PFSK-1 (cell line): Measurements from ENCODE around the gene FAT1.

ENCODE experiments used
- FOXP2 ChIP-seq: optimal IDR thresholded peaks from 2 replicates; pipeline ENCODE3; 2011; ENCODE audit warnings: borderline replicate concordance, control low read depth, inconsistent platforms; ENCODE audit not compliant: insufficient read depth; ENCODE audit errors: extremely low read length, extremely low read depth
- POLR2AphosphoS5 ChIP-seq: IDR thresholded peaks from 2 replicates; pipeline ENCODE4 v1.6.1; 2012; ENCODE audit warnings: low read depth, mild to moderate bottlenecking, control low read depth, low read length, moderate library complexity
- REST ChIP-seq, 2 experiments: IDR thresholded peaks; 2 replicates each; pipeline versions ENCODE4 v1.6.1 to v1.8.0; 2011 to 2012; ENCODE audit warnings: low read depth in 2 of 2, low read length in 2 of 2, control low read depth in 1 of 2, inconsistent platforms in 1 of 2, mild to moderate bottlenecking in 1 of 2, moderate library complexity in 1 of 2; ENCODE audit not compliant: insufficient read depth in 1 of 2
- SIN3A ChIP-seq: IDR thresholded peaks from 2 replicates; pipeline ENCODE4 v1.6.1; 2012; ENCODE audit warnings: mild to moderate bottlenecking, low read length, moderate library complexity, borderline replicate concordance; ENCODE audit not compliant: insufficient read depth
- TAF1 ChIP-seq: IDR thresholded peaks from 2 replicates; pipeline ENCODE4 v1.6.1; 2012; ENCODE audit warnings: low read length, control low read depth, borderline replicate concordance; ENCODE audit not compliant: insufficient read depth

Gene FAT1

GRCh38 chr4:186770481-186771175 lies 47.0 kb upstream of the FAT1 start:
- TF ChIP-seq SIN3A (no peak), TAF1 (no peak), POLR2AphosphoS5 (no peak), REST (IDR thresholded peaks at IDR 0.05; ENCODE audit: insufficient read depth in 1 of 2, low read depth in 2 of 2, low read length in 2 of 2) (no peak), FOXP2 (no peak)

GRCh38 chr4:186767794-186768193 lies 44.1 kb upstream of the FAT1 start:
- TF ChIP-seq REST (IDR thresholded peaks at IDR 0.05; ENCODE audit: insufficient read depth in 1 of 2, low read depth in 2 of 2, low read length in 2 of 2): no peak
- TF ChIP-seq TAF1: no peak
- TF ChIP-seq FOXP2: no peak
- TF ChIP-seq SIN3A: no peak
- TF ChIP-seq POLR2AphosphoS5: no peak

GRCh38 chr4:186765673-186766546 lies 42.3 kb upstream of the FAT1 start:
- TF ChIP-seq SIN3A (no peak), POLR2AphosphoS5 (no peak), FOXP2 (no peak), TAF1 (no peak), REST (IDR thresholded peaks at IDR 0.05; ENCODE audit: insufficient read depth in 1 of 2, low read depth in 2 of 2, low read length in 2 of 2) (no peak)

GRCh38 chr4:186765138-186765537 lies 41.5 kb upstream of the FAT1 start:
- no peak for TF ChIP-seq FOXP2
- no peak for TF ChIP-seq TAF1
- TF ChIP-seq REST (IDR thresholded peaks at IDR 0.05; ENCODE audit: insufficient read depth in 1 of 2, low read depth in 2 of 2, low read length in 2 of 2): no peak

GRCh38 chr4:186764457-186764856 lies 40.8 kb upstream of the FAT1 start:
- TF ChIP-seq TAF1: no peak
- no peak for TF ChIP-seq POLR2AphosphoS5
- no peak for TF ChIP-seq REST (IDR thresholded peaks at IDR 0.05; ENCODE audit: insufficient read depth in 1 of 2, low read depth in 2 of 2, low read length in 2 of 2)
- no peak for TF ChIP-seq SIN3A
- no peak for TF ChIP-seq FOXP2
